H7 (cell line): Measurements from ENCODE around the gene TPRN. TPM values are rescaled to one million over a fixed set of nuclear protein-coding genes. Genes with fewer than 3 reads are reported as not detected.

Source experiments
- DNase-seq: peaks from one replicate; pipeline ENCODE4 v3.0.0; 2012
- H3K27me3 ChIP-seq: 2 replicates; pipeline ENCODE4 v1.6.0; 2011; ENCODE audit warnings: mild to moderate bottlenecking, low read length; ENCODE audit not compliant: control insufficient read depth, insufficient read depth
- H3K36me3 ChIP-seq: replicated peaks from 2 replicates; pipeline ENCODE4 v1.5.1; 2011; ENCODE audit warnings: low read length; ENCODE audit not compliant: control insufficient read depth, insufficient read depth
- H3K4me3 ChIP-seq: 2 replicates; pipeline ENCODE4 v1.5.1; 2011; ENCODE audit warnings: low read depth, mild to moderate bottlenecking, control low read depth, low read length, moderate library complexity; ENCODE audit not compliant: insufficient read depth
- total RNA-seq: library from RNA; depleted of rRNA; stranded (reverse); fragments of >200 nt; shearing (Covaris generic); gene quantifications from 2 replicates; pipeline ENCODE4 v1.2.3, GENCODE V29; 2014

The TPRN gene
- total RNA-seq, 1 experiment from 2014 or later: 23.3 TPM

- no peaks in the 10 kb centered on the region for H3K27me3 ChIP-seq
Observed at GRCh38 chr9:137230705-137231371, 30.3 kb upstream of the TPRN start, which contains the start of gene SLC34A3. SLC34A3 (plus strand) TSS chr9:137230901; CDS start chr9:137231703, 802 bp downstream.

DNA sequence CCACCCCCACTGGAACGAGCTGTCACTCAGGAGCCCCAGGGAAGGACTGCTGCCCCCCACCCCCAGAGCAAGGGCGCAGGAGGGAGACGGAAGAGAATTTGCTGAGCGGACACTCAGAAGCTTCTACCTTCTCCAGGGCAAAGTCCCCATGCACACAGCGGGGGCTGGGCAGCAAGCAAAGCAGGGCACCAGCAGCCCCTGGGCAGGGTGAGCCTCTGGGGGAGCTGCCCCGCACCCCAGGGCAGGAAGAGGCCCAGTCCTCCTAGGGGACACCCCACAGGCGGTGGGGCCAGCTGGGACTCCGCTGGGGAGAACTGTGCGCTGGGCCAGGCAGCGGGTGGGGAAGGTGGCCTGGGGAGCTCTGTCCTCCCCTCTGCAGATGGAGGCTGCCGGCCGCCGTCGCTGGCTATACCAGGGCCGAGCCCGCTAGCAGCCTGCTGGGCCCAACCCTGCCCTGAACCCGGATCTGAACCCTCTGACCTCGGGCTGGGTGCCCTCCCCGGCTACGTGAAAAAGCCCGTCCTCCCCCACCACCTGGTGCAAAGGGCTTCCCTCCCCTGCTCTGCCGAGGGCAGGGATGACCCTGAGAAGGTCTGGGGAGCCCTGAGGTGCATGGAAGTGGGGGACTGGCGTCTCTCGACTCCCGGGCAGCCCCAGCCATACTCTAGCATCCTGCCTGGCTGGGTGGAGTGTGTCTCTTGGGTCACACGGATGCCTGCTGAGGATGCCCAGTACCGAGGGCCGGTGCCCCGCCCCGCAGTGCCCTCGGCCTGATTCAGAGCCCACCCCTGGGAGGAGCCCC, 29.6 kb upstream of the TPRN start:
- no peaks in the 10 kb centered on the region for H3K36me3 ChIP-seq
- no peaks in the 10 kb centered on the region for H3K27me3 ChIP-seq
- DNase-seq: no peak
- H3K4me3 ChIP-seq: no peak overlapping the region

More at GRCh38 chr9:137230705-137231371, 30.3 kb upstream of the TPRN start, which contains the start of gene SLC34A3:
- Histone ChIP-seq H3K4me3 (no peak within 1 kb of the TSS), H3K36me3 (no peaks in the 10 kb centered on the region)
- DNase-seq: no peak

GRCh38 chr9:137228968-137229896, 28.7 kb upstream of the TPRN start:
- H3K4me3 ChIP-seq: no peak overlapping the region
- H3K27me3 ChIP-seq: no peaks in the 10 kb centered on the region
- no peaks in the 10 kb centered on the region for H3K36me3 ChIP-seq
- DNase-seq: no peak

- H3K36me3 ChIP-seq: no peaks in the 10 kb centered on the region
Observed at GRCh38 chr9:137228506-137228967, 28.0 kb upstream of the TPRN start.

DNA sequence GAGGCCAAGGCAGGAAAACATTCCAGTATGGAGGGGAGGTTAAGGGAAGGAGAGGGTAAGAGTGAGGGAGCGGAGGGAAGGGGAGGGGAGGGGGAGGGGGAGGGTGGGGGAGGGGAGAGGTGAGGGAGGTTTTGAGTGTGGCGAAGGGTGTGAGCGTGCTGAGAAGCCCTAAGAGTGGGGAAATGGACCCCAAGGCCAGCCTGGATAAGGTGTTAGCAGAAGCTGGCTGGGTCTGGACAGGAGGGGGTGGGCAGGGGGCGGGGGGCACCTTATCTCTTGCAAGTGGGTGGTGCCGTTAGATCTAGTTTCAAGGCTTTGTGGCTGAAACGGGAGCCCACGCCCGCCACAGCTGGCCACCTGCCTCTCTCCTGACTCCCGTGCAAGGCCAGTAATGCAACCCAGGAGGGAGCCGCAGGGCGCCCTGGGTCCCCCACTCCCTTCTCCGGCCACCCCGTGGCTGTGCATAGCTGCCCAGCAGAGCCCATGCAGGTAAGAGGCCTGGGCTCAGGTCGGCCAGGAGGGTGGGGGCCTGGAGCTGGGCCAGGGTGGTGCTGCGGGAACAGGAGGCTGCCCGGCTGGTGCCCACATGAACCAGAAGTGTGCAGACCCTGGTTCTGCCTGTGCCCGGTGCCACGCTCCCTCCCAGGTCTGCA, 27.4 kb upstream of the TPRN start:
- Histone ChIP-seq H3K27me3 (no peaks in the 10 kb centered on the region; the same call in 1 of the 2 replicates), H3K4me3 (no peak overlapping the region), H3K36me3 (no peaks in the 10 kb centered on the region)
- no peak for DNase-seq

More at GRCh38 chr9:137228506-137228967, 28.0 kb upstream of the TPRN start:
- no peaks in the 10 kb centered on the region for H3K27me3 ChIP-seq
- DNase-seq: no peak
- no peak overlapping the region for H3K4me3 ChIP-seq

GRCh38 chr9:137227054-137227852, 26.7 kb upstream of the TPRN start, which contains the start of gene RNF224:
RNF224 (plus strand) TSS chr9:137227502; CDS start chr9:137228336, 834 bp downstream.
- Histone ChIP-seq H3K27me3 (peaks cover 7% of the 10 kb centered on the region), H3K36me3 (no peaks in the 10 kb centered on the region), H3K4me3 (no peak within 1 kb of the TSS)
- DNase-seq: peak; percentile 97

DNA sequence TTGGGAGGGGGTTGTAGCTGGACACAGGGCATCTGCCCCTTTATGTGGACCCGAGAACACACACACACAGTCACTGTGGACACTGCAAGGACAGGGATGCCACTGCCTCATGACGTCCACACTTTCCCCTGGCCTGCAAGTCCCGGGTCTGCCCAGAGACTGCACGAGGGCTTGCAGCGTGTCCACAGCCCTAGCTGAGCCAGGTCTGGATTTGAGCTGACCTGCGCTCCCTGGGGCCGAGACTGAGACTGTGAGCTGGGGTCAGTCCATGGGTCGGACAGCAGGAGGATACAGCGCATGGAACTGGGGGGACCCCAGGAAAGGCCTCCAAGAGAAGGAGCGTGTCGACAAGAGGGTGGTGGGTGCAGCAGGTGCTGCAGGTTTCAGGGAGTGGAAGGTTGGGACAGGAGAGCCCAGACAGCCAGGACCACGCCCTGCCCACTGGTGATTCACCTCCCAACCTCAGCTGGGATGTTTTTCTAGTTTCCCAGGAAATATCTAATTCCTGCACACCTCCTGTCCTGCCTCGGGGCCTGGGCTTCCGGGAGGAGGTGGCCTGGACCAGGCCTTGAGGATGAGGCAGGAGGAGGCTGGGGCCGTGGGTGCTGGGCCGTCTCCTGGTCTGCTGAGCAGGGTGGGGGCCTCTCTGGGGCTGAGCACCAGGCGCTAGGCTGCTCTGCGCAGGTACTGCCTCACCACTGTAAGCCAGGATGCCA, 26.0 kb upstream of the TPRN start:
- no peak overlapping the region for H3K4me3 ChIP-seq
- no peaks in the 10 kb centered on the region for H3K36me3 ChIP-seq
- H3K27me3 ChIP-seq: peaks cover 10% of the 10 kb centered on the region
- no peak for DNase-seq

- H3K4me3 ChIP-seq: no peak overlapping the region
- DNase-seq: no peak
Observed at GRCh38 chr9:137225699-137226331, 25.3 kb upstream of the TPRN start.

DNA sequence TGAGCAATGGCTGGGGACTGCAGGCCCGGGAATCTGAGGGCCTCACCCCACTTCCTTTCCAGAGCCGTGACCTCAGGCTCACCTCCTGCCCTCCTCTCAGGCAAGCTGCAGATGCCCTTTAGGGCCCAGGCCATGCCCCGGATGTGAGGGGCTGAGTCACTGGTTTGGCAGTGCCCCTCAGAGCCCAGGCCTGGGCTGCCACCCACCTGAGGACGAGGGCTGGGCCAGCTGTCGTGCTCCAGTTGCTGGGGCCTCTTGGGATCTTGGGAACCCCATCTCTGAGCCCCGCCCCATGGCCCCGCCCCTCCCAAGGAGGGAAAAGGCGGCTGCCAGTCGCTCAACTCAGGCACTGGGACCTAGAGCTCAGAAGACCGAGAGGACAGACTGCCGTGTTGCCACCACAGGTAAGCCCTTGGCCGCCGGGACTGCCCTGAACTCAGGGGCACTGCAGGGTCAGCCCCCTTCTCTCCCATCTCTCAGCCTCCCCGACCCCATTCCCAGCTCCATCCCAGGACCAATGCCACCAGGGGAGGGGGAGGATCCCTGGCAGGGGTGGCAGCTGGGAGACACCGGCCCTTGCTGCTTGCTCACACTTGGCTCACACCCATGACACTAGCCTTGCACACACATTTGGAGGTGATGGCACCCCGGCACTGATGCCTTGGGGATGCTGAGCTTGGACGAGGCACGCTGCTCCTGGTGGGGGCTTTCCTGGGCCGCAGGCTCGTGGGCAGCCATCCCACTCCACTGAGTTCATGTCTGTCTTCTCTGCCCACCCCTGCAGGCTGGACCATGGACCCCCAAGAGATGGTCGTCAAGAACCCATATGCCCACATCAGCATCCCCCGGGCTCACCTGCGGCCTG, 24.5 kb upstream of the TPRN start, which contains the start of gene CYSRT1:
Gene CYSRT1 (plus strand): TSS at position 345 of the 865 bp plus-strand sequence. CDS start 448 bp downstream, at position 793.
- no peak for DNase-seq
- H3K36me3 ChIP-seq: no peaks in the 10 kb centered on the region
- peaks cover 10% of the 10 kb centered on the region for H3K27me3 ChIP-seq
- peak within 1 kb of the TSS; percentile 78 for H3K4me3 ChIP-seq

More at GRCh38 chr9:137225699-137226331, 25.3 kb upstream of the TPRN start:
- H3K36me3 ChIP-seq: no peaks in the 10 kb centered on the region
- H3K27me3 ChIP-seq: peaks cover 10% of the 10 kb centered on the region

DNA sequence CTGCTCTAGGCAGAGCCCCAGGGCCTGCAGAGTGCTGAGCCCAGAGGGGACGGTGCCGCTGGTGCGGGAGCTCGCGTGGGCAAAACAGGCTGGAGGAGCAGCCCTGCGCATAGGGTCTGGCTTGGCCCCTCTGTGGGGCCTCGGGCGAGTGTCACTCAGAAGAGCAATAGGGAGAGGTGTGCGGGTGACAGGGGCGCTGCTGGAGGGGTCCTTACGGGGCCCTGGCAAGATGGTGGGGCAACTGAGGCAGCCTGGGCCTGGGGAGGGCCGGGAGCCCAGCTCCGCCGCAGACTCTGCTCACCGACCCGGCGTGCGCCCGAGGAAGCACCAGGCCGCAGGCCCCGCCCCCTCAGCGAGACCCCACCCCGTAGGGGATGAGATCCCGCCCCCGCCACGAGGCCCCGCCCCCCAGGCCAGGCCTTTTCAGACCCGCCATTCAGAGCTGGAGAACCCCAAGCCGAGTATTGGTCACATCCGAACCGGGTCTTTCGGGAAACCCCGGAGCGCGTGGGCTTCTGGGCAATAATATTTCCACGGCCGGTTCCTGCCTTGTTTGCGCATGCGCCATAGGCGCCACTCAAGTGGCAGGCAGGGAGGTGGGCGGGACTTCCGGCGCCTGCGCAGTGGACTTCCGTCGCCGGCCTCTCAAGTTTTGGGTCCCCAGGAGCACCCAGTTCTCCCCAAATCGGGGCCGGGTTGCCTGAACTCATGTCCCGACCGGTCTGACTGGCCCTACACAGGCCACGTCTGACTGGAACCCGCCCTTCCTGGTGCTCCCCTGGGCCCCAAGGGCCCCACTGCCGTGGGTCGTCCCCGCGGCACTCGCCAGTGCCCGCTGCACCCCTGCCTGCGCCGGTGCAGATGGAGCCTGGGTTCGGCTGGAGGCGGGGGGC, 22.8 kb upstream of the TPRN start:
- Histone ChIP-seq H3K36me3 (no peaks in the 10 kb centered on the region), H3K27me3 (peaks cover 10% of the 10 kb centered on the region), H3K4me3 (peak overlapping the region; percentile 78)
- DNase-seq: peak; percentile 100
